GF-D8 (cell line): Measurements from ENCODE around the gene ZDHHC19.
"Not testable (repeated sequence)": the region's sequence is repeated elsewhere in the genome, so short reads cannot be mapped to it uniquely, and the experiment has no call there.

Experiments
- DNase-seq: peaks from one replicate; lab custom pipeline; 2025; lab: John Stamatoyannopoulos, UW

The ZDHHC19 gene

DNA sequence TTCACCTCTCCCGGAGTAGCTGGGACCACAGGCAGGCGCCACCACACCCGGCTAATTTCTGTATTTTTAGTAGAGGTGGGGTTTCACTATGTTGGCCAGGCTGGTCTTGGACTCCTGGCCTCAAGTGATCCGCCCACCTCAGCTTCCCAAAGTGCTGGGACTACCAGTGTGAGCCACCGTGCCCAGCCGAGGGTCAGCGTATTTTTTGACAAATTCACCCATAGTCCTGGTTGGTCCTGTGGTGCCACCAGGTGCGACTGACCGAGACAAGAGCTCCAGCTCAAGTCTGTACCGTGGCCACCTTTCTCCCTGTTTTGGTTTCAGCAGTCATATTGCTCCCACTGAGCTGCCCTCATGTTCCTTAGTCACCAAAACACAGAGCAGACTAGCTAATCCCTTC lies 13.9 kb upstream of the ZDHHC19 start:
- no peak for DNase-seq

DNA sequence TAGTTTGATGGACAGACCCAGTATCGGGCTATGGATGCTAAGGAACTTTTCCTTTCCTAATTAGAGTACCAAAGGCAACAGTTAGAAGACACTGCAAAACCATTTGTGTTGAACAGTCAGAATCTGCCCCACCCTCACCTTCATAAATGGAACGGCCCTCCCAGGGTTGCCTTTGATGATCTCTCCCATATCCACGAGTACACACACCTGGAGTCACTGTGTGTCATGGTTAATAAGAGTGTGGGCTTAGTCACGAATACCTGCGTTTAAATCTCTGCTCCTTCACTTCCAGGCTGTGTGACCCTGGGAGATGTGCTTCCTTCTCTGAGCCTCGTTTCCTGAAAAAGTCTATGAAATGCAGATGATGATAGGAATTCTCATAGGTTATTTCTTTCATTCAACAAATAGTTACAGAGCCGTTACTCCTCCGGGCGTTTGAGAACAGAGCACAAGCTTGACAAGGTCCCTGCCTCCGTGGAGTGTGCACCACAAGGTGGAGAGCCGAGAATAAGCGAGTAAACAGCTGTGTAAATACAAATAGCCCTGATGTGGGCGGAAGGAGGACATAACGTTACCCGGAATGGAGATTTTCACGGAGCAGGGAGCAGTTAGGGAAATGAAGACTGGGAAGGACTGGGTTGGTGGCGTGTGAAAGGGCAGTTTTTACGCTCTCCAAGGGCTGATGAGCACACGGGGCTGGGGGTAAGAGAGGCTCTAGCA lies 11.8 kb upstream of the ZDHHC19 start:
- no peak for DNase-seq

DNA sequence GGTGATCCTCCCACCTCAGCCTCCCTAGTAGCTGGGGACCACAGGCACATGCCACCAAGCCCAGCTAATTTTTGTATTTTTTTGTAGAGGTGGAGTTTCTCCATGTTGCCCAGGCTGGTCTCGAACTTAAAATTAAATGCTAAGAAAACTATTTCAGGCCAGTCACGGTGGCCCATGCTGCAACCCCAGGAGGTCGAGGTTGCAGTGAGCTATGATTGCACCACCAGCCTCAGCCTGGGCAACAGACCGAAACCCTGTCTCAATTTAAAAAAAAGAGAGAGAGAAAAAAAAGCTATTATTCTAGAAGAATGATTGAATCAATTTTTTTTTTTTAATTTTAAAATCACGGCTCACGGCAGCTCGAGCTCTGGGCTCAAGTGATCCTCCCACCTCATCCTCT lies 9.8 kb upstream of the ZDHHC19 start:
- DNase-seq = peak; percentile 61

DNA sequence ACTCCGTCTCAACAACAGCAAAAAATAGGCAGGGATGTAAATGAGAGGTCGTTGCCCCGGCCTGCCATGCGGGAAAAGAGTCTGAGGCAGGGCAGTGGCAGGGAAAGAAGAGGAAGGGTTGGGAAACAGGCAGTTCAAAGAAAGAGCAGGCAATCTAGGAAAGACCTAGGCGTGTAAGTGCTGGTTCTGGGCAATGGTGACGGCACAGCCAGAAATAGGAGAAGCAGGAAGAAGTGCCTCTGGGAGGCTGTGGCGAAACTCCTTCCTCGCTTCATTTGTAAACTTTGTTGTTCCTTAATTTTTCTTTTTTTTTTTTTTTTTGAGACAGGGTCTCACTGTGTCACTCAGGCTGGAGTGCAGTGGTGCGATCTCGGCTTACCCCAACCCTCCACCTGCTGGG lies 9.4 kb upstream of the ZDHHC19 start:
- peak; percentile 79 for DNase-seq

DNA sequence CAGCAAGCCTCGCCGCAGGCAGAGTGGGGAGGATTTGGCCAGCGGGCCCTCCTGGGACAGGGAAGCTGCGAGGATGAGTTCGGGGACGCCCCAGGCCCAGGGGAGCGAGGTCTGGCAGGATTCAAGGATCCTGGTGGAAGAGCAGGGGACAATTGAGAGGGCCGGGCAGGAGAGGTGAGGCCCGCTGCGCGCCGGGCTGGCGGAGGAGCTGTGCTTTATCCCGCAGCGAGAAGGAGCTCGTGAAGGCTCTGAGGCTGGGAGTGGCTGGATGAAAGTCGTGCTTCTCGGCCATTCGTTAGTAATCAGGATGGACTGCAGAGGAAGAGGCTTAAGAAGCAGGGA lies 8.7 kb upstream of the ZDHHC19 start:
- DNase-seq = no peak

DNA sequence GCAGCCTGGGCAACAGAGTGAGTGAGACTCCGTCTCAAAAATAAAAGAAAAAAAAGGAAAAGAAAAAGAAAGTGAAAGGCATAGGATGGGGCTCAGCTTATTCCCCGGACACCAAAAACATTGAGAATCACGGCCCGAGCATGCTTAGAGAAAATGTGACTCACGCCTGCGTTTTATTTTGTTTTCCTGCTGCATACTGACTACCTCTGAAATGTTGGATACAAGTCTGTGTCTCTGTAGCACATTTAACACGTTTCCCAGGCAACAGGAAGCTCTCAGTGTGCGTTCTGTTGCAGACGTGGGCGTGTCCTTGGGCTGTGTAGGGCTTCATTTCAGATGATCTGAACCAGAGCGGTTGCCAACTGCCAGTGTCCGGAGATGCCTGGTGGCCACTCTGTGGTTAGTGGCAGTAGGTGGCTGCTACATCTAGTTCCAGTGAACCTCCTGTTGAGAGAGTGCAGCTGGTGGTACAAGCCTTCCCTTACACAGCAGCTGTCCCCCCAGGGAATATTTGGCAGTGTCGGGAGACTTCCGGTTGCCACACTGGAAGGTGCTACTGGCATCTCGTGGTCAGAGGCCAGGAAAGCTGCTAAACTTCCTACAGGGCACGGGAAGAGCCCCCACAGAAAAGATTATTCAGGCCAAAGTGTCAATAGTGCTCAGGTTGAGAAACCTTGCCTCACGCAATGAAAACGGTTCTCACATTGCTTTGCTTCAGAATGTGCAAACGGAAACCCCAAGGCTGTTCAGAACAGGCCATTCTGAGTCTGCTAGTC lies 8.2 kb upstream of the ZDHHC19 start:
- peak; percentile 98 for DNase-seq

DNA sequence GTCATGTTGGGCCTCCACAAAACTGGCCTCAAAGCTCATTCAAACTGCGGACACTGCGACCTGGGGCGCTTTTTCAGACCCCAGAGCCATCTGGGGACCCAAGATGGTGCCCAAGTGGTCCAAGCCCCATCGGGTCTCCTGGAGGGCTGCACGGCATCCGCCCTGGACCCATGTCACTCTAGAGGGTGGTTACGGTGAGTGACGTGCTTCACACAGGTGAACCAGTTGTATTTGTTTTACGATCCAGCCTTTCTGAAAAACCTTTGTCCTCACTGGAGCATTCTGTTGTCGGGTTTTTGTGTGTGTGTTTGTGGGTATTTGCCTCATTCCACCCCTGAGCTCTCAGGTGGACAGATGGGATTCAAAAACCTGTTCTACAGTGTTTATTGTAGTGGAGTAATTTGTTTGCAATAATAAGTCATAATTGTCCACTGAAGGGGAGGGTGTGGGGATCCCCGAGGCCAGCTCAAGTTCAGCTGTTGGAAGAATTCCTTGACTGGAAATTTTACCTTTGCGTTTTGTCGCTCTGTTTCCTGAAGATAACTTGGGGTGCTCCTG lies 7.0 kb upstream of the ZDHHC19 start:
- DNase-seq = no peak

DNA sequence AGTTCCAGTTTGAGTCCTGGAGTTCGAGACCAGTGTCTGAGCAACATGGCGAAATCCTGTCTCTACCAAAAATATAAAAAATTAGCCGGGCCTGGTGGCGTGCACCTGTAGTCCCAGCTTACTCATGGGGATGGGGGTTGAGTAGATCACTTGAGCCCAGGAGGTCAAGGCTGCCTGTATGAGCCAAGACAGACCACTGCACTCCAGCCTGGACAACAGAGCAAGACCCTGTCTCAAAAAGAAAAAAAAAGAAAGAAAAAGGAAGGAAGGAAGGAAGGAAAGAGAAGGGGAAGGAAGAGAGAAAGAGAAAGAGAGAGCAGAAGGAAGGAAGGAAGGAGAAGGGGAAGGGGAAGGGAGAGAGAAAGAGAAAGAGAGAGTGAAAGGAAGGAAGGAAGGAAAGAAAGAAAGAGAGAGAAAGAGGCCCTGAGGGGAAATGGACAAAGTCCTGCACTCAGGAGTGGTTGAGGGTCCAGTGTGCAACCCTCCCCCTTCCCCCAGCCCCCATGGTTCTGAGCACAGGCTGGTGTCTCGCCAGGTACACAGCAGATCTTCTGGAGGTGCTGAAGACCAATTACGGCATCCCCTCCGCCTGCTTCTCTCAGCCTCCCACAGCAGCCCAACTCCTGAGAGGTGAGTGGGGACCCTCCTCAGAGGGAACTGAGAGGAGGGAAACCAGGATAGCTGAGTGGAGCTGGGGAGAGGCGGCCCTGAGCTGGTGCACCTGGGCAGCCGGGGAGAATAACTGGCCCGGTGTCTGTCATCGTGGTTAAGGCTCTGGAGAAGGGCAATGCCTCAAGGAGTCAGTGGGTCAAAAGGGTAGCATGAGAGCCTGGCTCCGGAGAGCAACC lies 6.3 kb upstream of the ZDHHC19 start:
- no peak for DNase-seq

DNA sequence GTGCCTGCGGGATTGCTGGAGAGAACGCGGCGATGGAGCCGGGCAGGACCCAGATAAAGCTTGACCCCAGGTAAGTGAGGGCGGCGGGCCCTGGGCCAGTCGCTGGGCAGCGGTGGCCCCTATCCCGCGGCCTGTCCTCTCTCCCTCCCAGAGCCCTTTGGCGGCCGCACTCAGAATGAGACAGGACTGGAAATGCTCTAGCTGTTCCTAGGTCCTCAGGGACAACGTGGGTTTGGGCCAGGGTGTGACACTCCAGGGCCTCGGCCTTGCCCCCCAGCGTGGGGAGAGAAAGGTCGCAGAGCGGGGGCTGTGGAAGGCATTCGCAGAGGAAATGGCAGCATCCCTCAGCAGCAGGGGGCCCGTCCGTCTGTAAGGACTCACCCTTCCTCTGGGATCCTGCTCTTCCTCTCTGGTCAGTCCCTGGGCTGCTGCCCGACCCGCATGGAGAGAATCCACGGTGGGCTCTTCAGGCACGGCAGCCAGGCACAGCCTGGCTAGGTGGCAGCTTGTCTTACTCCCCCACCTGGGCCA lies 5.5 kb upstream of the ZDHHC19 start:
- DNase-seq = no peak

DNA sequence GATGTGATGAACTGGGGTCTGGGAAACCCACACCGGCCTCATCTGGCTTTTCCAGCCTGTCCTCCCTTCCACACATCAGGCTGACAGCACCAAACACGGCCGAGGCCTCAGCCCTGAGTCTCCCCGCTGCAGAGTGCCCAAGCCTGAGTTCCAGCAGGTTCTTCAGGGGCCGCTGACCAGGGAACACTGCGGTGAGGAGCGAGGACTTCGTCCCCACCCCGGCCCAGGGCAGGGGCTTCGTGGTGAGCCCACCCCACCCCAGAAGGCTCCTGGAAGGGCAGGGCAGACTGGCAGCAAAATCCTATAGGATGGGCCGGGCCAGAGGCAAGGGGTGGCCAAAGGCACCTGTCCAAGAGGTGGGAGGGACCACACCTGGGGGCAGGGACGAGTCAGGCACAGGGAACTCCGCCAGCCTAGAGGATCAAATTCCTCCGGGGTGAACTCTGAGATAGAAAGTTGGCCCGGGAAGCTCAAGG lies 4.9 kb upstream of the ZDHHC19 start, which contains the start of gene SLC51A:
SLC51A (plus strand) TSS at position 446 of the 476 bp plus-strand sequence. CDS start 179 bp downstream, outside the sequence.
- DNase-seq = no peak

DNA sequence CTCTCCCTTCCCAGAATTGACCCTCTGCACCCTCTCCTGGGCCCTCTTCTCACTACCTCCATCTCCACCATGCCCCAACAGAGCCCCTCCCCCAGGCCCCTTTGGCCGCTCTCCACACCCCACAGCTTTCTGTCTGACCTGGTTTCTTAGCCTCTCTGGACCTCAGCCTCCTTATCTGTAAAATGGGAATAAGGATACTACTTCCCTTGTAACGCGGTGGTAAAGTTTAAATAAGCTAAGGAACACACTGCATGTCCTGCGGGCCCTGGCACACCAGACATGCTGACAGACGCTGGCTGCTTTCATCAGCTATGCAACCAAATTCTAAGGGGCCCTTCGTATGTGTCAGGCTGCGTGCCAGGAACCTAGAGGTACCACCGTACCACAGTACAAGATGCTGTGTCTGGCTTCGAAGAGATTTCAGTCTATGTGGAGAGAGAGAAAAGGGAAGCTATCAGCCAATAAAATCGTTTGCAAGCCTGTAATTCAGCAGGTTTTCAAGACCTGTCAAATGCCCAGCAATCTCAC lies 4.4 kb upstream of the ZDHHC19 start:
- no peak for DNase-seq

DNA sequence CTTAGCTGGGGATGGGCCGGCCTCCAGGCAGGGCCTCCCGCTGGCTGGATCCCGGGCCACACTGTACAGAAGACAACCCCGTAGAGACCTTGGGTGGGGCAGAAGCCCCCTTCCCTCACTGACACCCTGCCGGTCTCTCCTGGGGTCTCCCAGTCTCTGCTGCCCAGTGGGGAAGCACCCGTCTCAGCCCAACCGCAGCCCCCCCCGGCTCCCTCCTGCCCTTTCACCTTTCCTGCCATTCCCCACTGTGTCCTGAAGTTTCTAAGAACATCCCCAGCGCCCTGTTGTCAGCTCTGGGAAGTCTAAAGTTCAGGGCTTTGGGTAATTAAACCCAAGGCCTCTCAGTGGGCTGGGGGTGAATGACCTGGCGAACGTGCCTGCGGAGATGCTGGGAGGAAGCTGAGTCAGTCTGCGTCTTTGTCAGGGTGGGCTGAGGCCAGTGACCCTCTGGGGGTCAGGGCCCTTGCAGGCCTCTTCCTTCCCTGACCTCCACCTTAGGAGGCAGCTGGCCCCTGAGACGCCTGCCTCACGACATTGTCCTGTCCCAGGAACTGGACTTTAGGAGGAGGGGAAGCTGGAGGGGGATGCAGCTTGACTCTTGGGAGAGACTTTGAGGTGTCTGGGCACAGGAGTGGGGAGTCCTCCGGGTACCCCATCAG lies 3.7 kb upstream of the ZDHHC19 start:
- DNase-seq = no peak

DNA sequence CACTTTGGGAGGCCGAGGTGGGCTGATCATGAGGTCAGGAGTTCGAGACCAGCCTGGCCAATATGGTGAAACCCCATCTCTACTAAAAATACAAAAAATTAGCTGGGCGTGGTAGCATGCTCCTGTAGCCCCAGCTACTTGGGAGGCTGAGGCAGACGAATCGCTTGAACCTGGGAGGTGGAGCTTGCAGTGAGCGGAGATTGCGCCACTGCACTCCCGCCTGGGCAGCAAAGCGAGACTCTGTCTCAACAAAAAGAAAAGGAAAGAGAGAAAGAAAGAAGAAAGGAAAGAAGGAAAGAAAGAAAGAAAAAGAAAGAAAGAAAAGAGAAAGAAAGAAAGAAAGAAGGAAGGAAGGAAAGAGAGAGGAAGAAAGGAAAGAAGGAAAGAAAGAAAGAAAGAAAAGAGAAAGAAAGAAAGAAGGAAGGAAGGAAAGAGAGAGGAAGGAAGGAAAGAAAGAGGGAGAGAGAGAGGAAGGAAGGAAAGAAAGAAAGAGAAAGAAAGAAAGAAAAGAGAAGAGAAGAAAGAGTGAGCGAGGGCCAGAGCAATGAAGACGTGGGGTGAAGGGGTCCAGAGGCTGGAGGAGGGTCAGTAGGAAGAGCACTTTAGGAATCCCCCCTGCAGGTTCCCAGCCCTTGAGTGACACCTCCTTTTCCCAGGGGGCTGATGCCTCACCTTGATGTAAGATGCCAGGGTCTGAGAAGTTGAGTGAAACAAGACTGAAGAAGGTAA lies 1.1 kb downstream of the ZDHHC19 start:
- not testable (repeated sequence) for DNase-seq

DNA sequence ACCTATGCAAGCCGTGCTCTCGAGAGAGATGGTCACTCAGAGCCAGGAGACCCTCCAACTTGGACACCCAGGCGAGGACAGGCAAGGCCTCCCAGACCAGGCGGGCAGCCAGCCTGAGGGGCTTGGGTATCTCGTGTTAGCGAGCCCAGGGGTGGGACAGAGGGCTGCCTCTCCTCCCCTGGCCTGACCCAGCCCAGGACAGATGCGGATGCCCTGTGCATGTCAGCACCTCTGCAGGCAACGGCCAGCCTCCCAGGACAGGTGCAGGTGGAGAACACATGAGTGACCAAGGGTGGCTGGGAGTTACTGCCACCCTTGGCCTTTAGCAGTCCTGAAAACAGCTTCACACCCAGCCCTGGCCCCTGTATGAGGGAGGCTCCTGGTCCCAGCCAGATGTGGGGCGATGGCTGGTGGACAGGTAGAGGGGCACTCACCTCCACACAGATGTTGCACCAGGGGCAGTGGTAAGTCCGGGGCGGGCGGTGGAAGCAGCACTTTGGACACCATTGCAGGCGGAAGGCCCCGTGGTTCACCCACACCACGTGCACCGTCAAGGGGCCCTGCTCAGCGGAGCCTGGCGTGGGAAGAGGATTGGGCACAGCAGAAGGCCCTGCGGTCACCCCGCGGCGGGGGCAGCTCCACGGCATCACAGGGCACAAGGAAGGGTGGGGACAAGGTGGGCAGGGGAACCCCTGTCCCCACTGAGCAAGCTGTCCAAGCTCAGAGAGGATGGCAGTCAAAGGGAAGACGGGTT lies 2.1 kb downstream of the ZDHHC19 start:
- DNase-seq = no peak

DNA sequence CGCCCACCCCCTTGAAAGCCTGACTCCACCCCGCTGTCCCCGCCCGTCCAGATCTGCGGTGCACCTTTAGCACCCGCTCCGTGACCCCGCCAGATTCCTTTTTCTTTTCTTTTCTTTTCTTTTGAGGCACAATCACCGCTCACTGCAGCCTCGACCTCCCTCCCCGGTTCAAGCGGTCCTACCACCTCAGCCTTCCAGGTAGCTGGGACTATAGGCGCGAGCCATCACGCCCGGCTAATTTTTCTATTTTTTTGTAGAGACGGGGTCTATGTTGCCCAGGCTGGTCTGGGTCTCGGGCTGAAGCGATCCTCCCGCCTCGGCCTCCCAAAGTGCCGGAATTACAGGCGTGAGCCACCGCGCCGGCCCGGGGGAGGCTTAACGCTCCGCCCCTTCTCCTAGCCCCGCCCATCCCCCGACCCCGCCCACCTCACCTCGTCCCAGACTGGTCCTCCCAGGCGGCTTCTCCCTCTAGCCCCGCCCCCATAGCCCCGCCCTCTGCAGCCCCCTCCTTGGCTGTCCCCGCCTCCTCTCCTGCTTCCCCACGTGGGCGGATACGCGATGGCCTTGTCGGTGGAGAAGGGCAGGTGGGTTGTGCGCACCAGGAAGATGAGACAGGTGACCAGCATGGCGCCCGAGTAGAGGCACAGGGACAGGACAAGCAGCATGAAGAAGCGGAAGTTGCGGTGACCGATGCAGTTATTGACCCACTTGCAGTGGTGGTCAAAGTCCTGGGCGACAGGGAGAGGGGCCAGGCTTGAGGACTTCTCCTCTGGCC lies 3.2 kb downstream of the ZDHHC19 start:
- DNase-seq = no peak

DNA sequence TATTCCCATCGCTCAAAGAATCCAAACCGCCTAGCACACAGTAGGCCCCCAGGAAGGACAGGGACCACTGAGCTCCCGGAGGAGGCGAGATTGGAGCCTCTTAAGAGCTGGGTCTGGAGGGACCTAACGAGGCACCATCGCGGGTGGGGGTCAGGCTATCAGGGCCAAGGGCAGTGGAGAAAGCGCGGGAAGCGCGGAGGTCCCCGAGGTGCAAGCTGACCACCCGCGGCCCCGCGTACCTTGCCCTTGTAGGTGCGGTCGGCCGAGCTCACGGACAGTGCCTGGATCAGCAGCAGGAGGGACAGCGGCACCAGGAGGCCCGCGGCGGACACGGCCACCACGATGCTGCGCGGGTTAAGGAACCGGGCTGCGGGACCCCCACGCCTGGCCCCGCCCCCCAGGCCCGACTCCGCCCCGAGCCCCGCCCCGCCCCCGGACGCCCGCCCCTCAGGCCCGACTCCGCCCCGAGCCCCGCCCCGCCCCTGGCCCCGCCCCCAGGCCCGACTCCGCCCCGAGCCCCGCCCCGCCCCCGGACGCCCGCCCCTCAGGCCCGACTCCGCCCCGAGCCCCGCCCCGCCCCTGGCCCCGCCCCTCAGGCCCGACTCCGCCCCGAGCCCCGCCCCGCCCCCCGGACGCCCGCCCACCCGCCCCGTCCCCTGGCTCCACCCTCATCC lies 3.9 kb downstream of the ZDHHC19 start:
- no peak for DNase-seq

DNA sequence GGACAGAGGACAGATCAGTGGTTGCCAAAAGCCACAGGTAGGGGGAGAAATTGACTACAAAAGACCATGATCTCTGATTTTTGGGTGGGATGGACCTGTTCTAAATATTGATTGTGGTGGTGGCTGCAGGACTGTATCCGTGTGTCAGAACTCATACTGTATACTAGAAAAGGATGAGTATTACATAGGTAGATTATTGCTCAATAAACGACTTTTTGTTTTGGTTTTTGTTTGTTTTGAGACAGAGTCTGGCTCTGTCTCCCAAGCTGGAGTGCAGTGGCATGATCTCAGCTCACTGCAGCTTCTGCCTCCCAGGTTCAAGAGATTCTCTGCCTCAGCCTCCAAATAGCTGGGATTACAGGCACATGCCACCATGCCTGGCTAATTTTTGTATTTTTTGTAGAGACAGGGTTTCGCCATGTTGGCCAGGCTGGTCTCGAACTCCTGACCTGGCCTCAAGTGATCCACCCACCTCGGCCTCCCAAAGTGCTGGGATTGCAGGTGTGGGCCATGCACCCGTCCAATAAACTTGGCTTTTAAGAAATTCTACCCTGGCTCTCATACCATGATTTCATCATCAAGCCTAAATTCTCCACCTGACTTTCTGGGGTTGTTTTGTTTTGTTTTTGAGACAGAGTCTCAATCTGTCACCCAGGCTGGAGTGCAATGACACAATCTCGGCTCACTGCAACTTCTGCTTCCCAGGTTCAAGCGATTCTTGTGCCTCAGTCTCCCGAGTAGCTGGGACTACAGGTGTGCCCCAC lies 5.6 kb downstream of the ZDHHC19 start:
- not testable (repeated sequence) for DNase-seq

DNA sequence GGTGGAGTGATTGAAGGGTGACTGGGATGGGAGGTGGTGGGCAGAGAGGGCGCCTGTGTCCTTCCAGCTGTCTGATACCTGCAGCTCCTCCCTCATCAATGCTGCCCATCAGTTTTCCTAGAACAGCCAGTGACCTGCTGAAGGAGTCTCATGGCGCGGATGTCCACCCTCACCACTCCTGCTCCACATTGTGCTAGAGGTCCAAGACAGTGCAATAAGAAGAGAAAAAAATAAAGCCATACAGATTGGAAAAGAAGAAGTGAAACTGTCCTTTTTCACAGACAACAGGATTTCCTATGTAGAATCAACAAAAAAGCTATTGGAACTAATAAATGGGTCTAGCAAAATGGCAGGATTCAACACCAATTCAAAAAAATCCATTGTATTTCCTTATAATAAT lies 7.4 kb downstream of the ZDHHC19 start:
- DNase-seq = no peak
